Measurements from ENCODE around the gene AKIRIN2.
"Not testable (repeated sequence)": the region's sequence is repeated elsewhere in the genome, so short reads cannot be mapped to it uniquely, and the experiment has no call there.

The AKIRIN2 gene

DNA sequence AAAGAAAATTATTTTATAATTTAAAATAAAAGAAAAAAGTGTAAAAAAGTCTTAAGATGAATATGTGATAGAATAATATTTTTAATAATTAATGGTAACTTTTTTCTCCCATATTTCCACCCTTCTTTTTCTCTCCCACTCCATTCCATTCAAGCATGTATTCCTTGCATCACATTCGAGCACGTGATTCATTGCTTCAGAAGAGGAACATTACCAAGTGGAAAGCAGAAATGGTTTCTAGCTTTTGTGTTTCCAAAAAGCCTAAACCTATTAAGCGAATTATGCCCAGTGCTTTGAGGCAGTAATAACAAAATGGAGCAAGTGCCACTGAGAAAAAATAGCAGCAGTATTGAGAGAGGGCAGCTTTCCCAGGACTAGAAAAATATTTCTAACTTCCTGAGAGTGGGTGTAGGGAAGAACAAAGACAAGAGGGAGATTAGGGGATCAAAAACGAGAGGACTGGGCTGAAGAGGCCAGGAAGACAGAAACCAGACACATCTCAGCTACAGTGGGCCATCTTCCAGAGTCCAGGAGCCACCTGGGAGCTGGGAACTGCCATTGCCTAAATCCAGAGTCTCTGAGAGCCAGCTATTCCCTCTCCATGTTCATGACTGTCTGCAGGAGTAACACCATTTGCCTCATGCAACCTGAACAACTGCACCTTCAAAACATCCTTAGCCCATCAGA lies 15.0 kb upstream of the AKIRIN2 start:
- DNase-seq: no peak

GRCh38 chr6:87714093-87714842 lies 12.2 kb upstream of the AKIRIN2 start:
- no peak for DNase-seq

- DNase-seq: not testable (repeated sequence)
These were observed 10.7 kb upstream of the AKIRIN2 start for GRCh38 chr6:87712713-87713112.

DNA sequence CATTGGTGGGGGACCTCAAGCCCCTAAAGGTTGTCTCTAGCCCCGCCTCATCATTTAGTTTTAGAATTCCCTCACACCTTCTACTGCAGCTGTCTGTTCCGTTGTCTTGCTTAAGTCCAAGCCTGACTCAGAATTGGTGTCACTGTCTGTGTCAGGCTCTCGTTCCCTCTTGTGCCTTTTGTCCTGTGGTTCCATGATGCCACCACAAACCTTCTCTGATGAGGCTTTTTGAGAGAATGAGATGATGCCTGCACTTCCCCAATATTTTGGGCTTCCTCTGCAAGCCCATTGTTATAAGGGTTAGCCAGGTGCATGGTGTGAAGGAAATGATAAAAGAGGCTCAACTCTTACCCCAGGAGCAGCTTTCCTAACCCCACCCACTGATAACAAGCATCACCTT lies 8.1 kb upstream of the AKIRIN2 start:
- DNase-seq: no peak

DNA sequence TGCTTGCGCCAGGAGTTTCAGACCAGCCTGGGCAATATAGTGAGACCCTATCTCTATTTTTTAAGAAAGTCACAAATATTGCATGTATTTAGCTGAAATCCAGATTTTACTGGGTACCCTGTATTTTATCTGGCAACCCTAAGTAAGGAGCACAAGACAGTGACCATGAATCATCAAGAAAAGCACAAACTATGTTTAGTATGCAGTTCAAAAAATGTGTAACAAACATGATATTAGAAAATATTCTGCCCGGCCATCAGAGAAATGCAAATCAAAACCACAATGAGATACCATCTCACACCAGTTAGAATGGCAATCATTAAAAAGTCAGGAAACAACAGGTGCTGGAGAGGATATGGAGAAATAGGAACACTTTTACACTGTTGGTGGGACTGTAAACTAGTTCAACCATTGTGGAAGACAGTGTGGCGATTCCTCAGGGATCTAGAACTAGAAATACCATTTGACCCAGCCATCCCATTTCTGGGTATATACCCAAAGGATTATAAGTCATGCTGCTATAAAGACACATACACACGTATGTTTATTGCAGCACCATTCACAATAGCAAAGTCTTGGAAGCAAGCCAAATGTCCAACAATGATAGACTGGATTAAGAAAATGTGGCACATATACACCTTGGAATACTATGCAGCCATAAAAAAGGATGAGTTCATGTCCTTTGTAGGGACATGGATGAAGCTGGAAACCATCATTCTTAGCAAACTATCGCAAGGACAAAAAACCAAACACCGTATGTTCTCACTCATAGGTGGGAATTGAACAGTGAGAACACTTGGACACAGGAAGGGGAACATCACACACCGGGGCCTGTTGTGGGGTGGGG lies 6.8 kb upstream of the AKIRIN2 start:
- not testable (repeated sequence) for DNase-seq

GRCh38 chr6:87706187-87706966 lies 4.3 kb upstream of the AKIRIN2 start:
- DNase-seq: no peak

DNA sequence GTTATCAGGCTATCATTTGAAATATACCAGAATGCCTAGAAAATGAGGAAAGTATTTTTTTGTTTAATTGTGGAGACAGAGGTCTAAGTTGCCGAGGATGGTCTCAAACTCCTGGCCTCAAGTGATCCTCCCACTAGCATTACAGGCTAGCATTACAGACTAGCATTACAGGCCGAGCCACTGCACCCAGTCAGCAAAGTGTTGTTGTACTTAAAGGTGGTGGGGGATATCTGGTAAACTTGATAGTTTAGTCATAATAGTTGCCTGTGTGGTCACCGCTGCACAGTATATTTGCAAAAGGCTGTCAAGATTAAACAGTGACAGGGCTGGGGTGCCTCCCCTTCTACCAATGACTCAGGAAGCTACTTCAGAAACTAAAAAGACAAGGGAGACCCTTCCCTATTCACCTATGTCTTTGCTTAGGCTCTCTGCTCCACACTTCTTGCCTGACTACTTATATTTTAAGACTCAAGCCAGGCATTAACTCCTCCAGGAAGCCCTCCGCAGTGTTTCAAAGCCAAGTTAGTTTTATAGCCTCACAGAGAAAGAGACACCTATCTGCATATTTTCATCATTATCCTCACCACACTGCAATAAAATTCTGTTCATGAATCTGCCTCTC lies 3.1 kb upstream of the AKIRIN2 start:
- no peak for DNase-seq

GRCh38 chr6:87703039-87703438 lies 1.0 kb upstream of the AKIRIN2 start:
- not testable (repeated sequence) for DNase-seq

GRCh38 chr6:87702589-87702945 lies 534 bp upstream of the AKIRIN2 start:
- DNase-seq: no peak

- peak; percentile 22 for DNase-seq
These were observed 723 bp downstream of the AKIRIN2 start for GRCh38 chr6:87701344-87701675.

- peak; percentile 60 for DNase-seq
These were observed 1.4 kb downstream of the AKIRIN2 start for GRCh38 chr6:87700397-87701343.

DNA sequence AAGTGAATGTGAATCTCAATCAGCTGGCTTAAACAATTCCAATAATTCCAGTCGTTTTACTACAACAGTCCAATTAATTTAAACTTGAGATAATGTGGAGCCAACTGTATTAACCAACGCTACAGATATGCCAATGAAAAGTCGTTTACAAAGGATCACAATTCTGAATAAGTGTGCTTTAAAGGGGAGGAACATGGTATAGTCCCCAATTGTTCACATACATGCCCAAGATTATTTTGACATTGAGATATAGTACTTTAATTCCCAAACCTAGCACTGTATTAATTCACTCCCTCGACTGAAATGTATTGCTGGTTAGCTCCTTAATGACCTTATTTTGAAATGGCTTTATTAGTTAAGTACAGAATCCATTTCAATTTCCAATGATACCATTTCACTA lies 2.5 kb downstream of the AKIRIN2 start:
- DNase-seq: no peak

DNA sequence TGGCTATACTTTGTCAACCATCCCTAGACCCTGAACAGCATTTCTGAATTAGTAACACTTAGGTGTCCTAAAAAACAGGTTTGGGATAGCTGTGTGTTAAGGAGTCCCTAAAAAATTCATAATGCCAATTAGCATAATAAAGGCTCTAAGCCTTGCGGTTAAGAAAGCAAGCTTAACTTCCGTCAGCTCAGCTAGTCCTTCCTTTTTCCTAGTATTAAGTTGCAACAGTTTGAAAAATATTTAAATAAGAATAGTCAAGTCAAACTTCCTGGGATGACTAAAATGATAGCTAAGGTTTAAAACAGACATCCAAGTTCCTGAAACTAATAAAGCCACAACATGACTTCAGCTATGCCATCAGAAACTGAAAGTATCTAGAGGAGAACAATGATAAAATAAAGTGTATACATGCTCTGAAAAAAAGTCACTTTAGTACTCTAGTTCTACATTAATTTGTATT lies 3.5 kb downstream of the AKIRIN2 start:
- DNase-seq: peak; percentile 22

- DNase-seq: no peak
These were observed 4.2 kb downstream of the AKIRIN2 start for GRCh38 chr6:87697581-87698546.

- DNase-seq: not testable (repeated sequence)
These were observed 5.2 kb downstream of the AKIRIN2 start for GRCh38 chr6:87696817-87697216.

GRCh38 chr6:87692086-87692485 lies 9.9 kb downstream of the AKIRIN2 start:
- no peak for DNase-seq

GRCh38 chr6:87690441-87690840 lies 11.6 kb downstream of the AKIRIN2 start:
- DNase-seq: no peak

GRCh38 chr6:87687893-87688292 lies 14.1 kb downstream of the AKIRIN2 start:
- not testable (repeated sequence) for DNase-seq

DNA sequence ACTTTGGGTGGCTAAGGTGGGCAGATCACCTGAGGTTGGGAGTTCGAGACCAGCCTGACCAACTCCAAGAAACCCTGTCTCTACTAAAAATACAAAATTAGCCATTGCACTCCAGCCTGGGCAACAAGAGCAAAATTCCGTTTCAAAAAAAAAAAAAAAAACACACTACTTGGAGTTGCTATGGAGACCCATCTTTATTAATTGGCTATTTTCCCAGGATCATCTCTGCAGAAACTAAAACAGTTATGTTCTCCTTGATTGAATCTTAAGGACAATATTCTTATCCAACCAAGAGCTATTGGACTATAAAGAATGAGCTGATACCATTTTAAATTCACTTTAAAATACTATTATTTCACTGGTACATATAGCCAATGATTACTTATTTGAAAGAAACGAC lies 14.7 kb downstream of the AKIRIN2 start:
- no peak for DNase-seq

DNA sequence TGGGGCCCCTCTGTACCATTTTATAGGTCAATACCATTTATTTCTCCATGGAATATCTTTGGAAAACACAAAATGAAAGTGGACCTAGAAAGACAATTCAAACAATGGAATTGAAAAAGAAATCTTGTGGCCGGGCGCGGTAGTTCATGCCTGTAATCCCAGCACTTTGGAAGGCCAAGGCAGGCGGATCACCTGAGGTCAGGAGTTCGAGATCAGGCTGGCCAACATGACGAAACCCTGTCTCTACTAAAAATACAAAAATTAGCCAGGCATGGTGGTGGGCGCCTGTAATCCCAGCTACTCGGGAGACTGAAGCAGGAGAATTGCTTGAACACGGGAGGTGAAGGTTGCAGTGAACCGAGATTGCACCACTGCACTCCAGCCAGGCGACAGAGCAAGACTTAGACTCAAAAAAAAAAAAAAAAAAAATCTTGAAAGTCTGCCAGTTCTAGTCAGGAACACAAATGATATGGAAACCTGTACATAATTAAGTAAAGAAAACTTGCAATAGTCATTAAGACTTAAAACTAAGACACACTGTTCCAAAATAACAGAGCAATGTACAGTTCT lies 15.3 kb downstream of the AKIRIN2 start:
- not testable (repeated sequence) for DNase-seq
